ENCODE results near the gene ADAMTSL2.

The ADAMTSL2 gene

DNA sequence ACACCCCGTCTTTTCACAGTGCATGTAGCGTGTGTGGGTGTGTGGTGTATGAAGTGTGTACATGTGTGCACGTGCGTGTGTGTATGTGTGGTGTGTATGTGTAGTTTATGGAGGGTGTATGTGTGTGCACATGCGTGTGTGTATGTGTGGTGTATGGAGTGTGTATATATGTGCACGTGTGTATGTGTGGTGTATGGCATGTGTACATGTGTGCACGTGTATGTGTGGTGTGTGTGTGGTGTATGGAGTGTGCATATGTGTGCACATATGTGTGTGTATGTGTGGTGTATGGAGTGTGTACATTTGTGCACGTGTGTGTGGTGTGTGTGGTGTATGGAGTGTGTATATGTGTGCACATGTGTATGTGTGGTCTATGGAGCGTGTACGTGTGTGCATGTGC is 22.9 kb upstream of the ADAMTSL2 start:
- no peak for DNase-seq (ENCODE audit: low read depth)
- no peak overlapping the region for H3K4me3 ChIP-seq (ENCODE audit: low read length)
- TF ChIP-seq, protein P1, sequence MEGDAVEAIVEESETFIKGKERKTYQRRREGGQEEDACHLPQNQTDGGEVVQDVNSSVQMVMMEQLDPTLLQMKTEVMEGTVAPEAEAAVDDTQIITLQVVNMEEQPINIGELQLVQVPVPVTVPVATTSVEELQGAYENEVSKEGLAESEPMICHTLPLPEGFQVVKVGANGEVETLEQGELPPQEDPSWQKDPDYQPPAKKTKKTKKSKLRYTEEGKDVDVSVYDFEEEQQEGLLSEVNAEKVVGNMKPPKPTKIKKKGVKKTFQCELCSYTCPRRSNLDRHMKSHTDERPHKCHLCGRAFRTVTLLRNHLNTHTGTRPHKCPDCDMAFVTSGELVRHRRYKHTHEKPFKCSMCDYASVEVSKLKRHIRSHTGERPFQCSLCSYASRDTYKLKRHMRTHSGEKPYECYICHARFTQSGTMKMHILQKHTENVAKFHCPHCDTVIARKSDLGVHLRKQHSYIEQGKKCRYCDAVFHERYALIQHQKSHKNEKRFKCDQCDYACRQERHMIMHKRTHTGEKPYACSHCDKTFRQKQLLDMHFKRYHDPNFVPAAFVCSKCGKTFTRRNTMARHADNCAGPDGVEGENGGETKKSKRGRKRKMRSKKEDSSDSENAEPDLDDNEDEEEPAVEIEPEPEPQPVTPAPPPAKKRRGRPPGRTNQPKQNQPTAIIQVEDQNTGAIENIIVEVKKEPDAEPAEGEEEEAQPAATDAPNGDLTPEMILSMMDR (conservative IDR thresholded peaks at IDR 0.05; ENCODE audit: low read depth, low read length) = no peak

- no peak overlapping the region for H3K4me3 ChIP-seq (ENCODE audit: low read length)
- DNase-seq (ENCODE audit: low read depth) = no peak
- TF ChIP-seq, protein P1 (conservative IDR thresholded peaks at IDR 0.05; ENCODE audit: low read depth, low read length) = no peak
Observed at GRCh38 chr9:133512253-133513213, 22.0 kb upstream of the ADAMTSL2 start.

DNA sequence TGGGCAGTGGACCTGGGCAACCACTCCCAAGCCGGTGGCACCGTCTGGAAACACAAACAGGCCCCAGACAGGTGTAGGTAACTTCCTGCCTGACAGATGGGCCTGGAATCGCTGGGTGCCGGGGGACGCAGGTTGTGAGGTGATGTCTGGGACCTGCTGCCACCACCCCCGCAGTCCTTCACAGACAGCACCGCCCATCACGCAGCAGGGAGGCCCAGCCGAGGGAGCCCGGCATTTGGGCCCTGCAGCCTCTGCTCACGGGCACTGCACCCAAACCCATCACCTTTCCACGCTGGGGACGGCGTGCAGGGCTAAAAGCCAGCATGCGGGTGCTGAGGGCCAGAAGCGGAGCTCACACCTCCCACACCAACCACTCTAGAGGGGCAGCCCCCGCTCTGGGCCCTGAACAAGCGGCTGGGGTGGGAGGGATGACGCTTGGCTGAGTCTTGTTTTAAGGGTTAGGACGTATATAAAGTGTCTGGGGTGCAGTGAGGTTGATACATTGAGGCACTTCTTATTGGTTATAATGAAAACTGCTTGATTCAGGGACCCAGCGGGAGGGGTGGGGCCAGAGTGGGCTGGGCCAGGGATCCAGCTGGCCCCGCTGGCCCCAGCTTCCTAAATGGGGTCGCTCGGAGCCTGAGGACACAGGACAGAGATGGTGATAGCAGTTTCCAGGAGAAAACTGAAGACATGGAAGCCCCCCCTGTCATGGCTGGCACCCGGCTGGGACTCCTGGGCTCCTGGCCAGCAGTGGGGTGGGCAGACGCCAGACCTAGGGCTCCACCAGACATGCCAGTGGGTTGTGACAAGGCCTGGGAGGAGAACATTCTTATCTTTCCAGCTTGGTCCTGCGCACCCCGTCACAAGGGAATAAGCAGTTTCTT is 21.0 kb upstream of the ADAMTSL2 start:
- DNase-seq (ENCODE audit: low read depth) = no peak
- no peak overlapping the region for H3K4me3 ChIP-seq (ENCODE audit: low read length)
- TF ChIP-seq, protein P1 (conservative IDR thresholded peaks at IDR 0.05; ENCODE audit: low read depth, low read length) = no peak

DNA sequence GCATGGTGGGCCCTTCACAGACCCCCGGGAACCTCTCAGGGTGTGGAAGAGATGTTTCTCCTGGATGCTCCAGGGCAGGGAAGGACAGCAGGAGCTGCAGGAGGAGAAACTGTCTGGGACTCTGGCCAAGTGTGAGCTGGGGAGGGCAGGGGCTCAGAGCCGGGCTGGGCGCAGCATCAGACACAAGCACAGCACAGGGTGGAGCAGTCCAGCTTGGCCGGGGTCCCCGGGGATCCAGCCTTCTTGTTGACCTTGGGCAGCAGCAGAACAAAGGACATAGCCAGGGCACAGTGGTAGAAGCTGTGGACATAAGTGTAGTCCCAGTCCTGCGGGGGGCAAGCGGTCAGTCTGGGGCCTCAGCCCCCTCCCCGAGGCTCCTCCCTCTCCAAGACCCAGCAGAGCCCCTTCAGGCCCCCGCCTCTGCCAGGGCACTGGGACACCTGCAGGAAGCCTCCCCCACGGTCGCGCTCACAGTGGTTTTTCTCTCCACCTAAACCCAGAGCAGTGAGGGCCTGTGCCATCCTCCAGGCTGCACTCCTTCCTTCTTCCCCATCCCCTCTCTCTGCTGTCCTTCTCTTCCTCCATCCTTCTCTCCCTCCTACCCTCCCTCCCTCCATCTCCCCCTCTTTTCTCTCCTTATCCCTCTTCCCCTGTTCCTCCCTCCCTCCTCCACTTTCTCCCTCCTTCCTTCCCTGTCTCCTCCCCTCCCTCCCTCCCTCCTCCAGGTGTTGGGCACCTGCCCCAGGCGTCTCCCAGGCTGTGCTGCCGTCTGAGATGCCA is 19.9 kb upstream of the ADAMTSL2 start:
- H3K4me3 ChIP-seq (ENCODE audit: low read length) = no peak overlapping the region
- DNase-seq (ENCODE audit: low read depth) = no peak
- TF ChIP-seq, protein P1 (conservative IDR thresholded peaks at IDR 0.05; ENCODE audit: low read depth, low read length) = no peak

GRCh38 chr9:133515240-133515610 is 19.3 kb upstream of the ADAMTSL2 start:
- TF ChIP-seq, protein P1 (conservative IDR thresholded peaks at IDR 0.05; ENCODE audit: low read depth, low read length) = no peak
- no peak overlapping the region for H3K4me3 ChIP-seq (ENCODE audit: low read length)
- no peak for DNase-seq (ENCODE audit: low read depth)

GRCh38 chr9:133515615-133516255 is 18.8 kb upstream of the ADAMTSL2 start:
- TF ChIP-seq, protein P1 (conservative IDR thresholded peaks at IDR 0.05; ENCODE audit: low read depth, low read length) = no peak
- DNase-seq (ENCODE audit: low read depth) = no peak
- H3K4me3 ChIP-seq (ENCODE audit: low read length) = no peak overlapping the region

Data from retinal pigment epithelial cell (primary cell).